CD14-positive monocyte (primary cell): ENCODE results near the gene C1orf105. TPM values are rescaled to one million over a fixed set of nuclear protein-coding genes. Genes with fewer than 3 reads are reported as not detected.
A peak's percentile ranks its signal among the peaks of the same experiment; 100 is the strongest.

Source experiments
- DNase-seq, 3 donors: peaks; one replicate each; pipeline ENCODE4 v3.0.0-alpha.2; 2011 to 2022
- H2AFZ ChIP-seq: 2 replicates; pipeline ENCODE4 v1.6.0; 2012; ENCODE audit warnings: mild to moderate bottlenecking, low read depth, low read length, inconsistent platforms; ENCODE audit not compliant: insufficient read depth, poor library complexity, severe bottlenecking
- H3K27ac ChIP-seq, 2 donors: 1 replicate in 1 of 2; 2 replicates in 1 of 2; pipeline ENCODE4 v1.5.1; 2012 to 2013; ENCODE audit warnings: low read length in 2 of 2, control low read depth in 1 of 2, inconsistent platforms in 1 of 2, low read depth in 1 of 2, mild to moderate bottlenecking in 1 of 2
- H3K27me3 ChIP-seq, 2 donors: one replicate each; pipeline versions ENCODE4 v1.6.0 to v1.6.1; 2011 to 2013; ENCODE audit warnings: low read length in 2 of 2; ENCODE audit not compliant: control insufficient read depth in 2 of 2, insufficient read depth in 2 of 2
- H3K36me3 ChIP-seq, 2 donors: replicated peaks in 1 of 2; 1 replicate in 1 of 2; 2 replicates in 1 of 2; pipeline versions ENCODE4 v1.5.1 to v1.6.1; 2012 to 2013; ENCODE audit warnings: low read length in 2 of 2, control low read depth in 1 of 2, inconsistent platforms in 1 of 2, mild to moderate bottlenecking in 1 of 2; ENCODE audit not compliant: insufficient read depth in 2 of 2, control insufficient read depth in 1 of 2
- H3K4me1 ChIP-seq, 2 donors: 1 replicate in 1 of 2; 2 replicates in 1 of 2; pipeline versions ENCODE4 v1.5.1 to v1.6.1; 2012 to 2013; ENCODE audit warnings: low read length in 2 of 2, control low read depth in 1 of 2, inconsistent platforms in 1 of 2, mild to moderate bottlenecking in 1 of 2, moderate library complexity in 1 of 2; ENCODE audit not compliant: insufficient read depth in 2 of 2, control insufficient read depth in 1 of 2
- H3K4me2 ChIP-seq: replicated peaks from 2 replicates; pipeline ENCODE3; 2012; ENCODE audit warnings: low read length, moderate library complexity, mild to moderate bottlenecking; ENCODE audit not compliant: poor library complexity, severe bottlenecking; ENCODE audit errors: extremely low read depth
- H3K4me3 ChIP-seq, 3 experiments: fragments of 200-600 bp in 1 of 3; sonication (generic) in 1 of 3; replicated peaks in 1 of 3; 1 replicate in 2 of 3; 2 replicates in 1 of 3; pipeline ENCODE4 v1.5.1; 2011 to 2013; ENCODE audit warnings: low read length in 3 of 3, mild to moderate bottlenecking in 3 of 3, control low read depth in 2 of 3, low read depth in 2 of 3, inconsistent platforms in 1 of 3, moderate library complexity in 1 of 3
- H3K79me2 ChIP-seq: 2 replicates; pipeline ENCODE4 v1.6.0; 2012; ENCODE audit warnings: mild to moderate bottlenecking, control low read depth, inconsistent platforms, low read length, moderate library complexity; ENCODE audit not compliant: insufficient read depth
- H3K9ac ChIP-seq: 2 replicates; pipeline ENCODE4 v1.6.0; 2017; ENCODE audit warnings: low read length, mild to moderate bottlenecking; ENCODE audit not compliant: insufficient read depth, poor library complexity, severe bottlenecking
- H3K9me3 ChIP-seq, 2 donors: replicated peaks in 1 of 2; 1 replicate in 1 of 2; 2 replicates in 1 of 2; pipeline versions ENCODE4 v1.5.1 to v1.6.1; 2012 to 2013; ENCODE audit warnings: low read length in 2 of 2, control low read depth in 1 of 2; ENCODE audit not compliant: control insufficient read depth in 1 of 2, insufficient read depth in 1 of 2
- H4K20me1 ChIP-seq: 2 replicates; pipeline ENCODE4 v1.6.0; 2012; ENCODE audit warnings: mild to moderate bottlenecking, low read length, control low read depth, moderate library complexity; ENCODE audit not compliant: insufficient read depth
- H3K27ac Mint-ChIP-seq, 7 donors: one replicate each; pipeline ENCODE4 v1.8.0; 2020; ENCODE audit warnings: mild to moderate bottlenecking in 7 of 7, mixed read lengths in 7 of 7, moderate library complexity in 6 of 7, inconsistent platforms in 2 of 7
- H3K27me3 Mint-ChIP-seq, 3 donors: one replicate each; pipeline ENCODE4 v1.8.0; 2021 to 2022; ENCODE audit warnings: low read depth in 3 of 3, mild to moderate bottlenecking in 3 of 3, mixed read lengths in 3 of 3, moderate library complexity in 3 of 3, inconsistent platforms in 1 of 3
- H3K36me3 Mint-ChIP-seq, 2 donors: one replicate each; pipeline ENCODE4 v1.8.0; 2020; ENCODE audit warnings: mixed read lengths in 2 of 2, inconsistent platforms in 1 of 2, mild to moderate bottlenecking in 1 of 2
- H3K4me1 Mint-ChIP-seq: one replicate; pipeline ENCODE4 v1.8.0; 2020; ENCODE audit warnings: mild to moderate bottlenecking, mixed read lengths
- H3K4me3 Mint-ChIP-seq, 2 donors: one replicate each; pipeline ENCODE4 v1.8.0; 2020; ENCODE audit warnings: mild to moderate bottlenecking in 2 of 2, mixed read lengths in 2 of 2, moderate library complexity in 1 of 2
- H3K9me3 Mint-ChIP-seq, 7 donors: one replicate each; pipeline ENCODE4 v1.8.0; 2020 to 2022; ENCODE audit warnings: mixed read lengths in 7 of 7, mild to moderate bottlenecking in 6 of 7, moderate library complexity in 6 of 7, inconsistent platforms in 2 of 7
- WGBS: methylation state at CpG from one replicate; pipeline ENCODE4 v1.1.5; 2013; ENCODE audit warnings: missing lambda C conversion rate; ENCODE audit not compliant: insufficient coverage; 5-methylcytosine and 5-hydroxymethylcytosine counted together
- intact Hi-C, 2 donors: fragments of 100-400 bp; cut with micrococcal nuclease; formaldehyde crosslinking; loops; one replicate each; pipeline versions ENCODE4 v1.15.0 to v1.15.1; 2023
- polyA plus RNA-seq, 3 donors: library from polyadenylated mRNA; depleted of rRNA in 1 of 3; unstranded in 2 of 3; stranded (reverse) in 1 of 3; fragments of 300-500 nt in 2 of 3; fragments of >200 nt in 1 of 3; fragmentation: Illumina TruSeq in 2 of 3; gene quantifications; 1 replicate in 2 of 3; 2 replicates in 1 of 3; pipeline ENCODE4 v1.2.3, GENCODE V29; 2012 to 2021
- TF ChIP-seq, protein P1 (sequence below): fragments of 200-600 bp; IDR thresholded peaks from one replicate; pipeline ENCODE4 v1.8.0; 2022; ENCODE audit warnings: antibody characterized with exemption, mild to moderate bottlenecking

The C1orf105 gene
- polyA plus RNA-seq, 3 donors, result not detected

DNA sequence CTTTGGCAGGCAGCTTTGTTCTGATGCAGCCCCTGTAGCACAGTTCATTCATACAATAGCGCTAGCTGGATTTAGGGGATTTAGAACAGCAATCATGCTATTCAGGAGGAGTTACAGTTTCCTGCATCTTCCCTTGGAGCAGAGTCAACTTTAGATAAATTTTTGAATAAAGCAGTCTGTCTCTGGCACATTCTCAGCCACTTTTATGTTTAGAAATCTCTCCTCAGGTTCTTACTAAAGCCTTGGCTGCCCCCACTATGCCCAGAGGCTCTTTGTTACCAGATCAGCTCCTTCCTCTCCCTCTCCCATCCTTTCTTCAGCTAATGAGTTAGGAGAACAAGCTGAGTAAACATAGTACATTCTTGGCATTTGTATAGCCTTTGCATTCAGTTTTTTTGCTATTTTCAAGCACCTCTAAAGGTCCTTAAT is 40.4 kb downstream of the C1orf105 start:
- no peak overlapping the region for H3K4me3 Mint-ChIP-seq
- H3K36me3 Mint-ChIP-seq, result no peaks in the 10 kb centered on the region
- Histone ChIP-seq H3K4me3 (no peak overlapping the region), H3K27me3 (no peaks in the 10 kb centered on the region), H2AFZ (no peak overlapping the region), H3K36me3 (no peaks in the 10 kb centered on the region), H3K27ac (no peak overlapping the region), H3K79me2 (no peaks in the 10 kb centered on the region), H3K9me3 (no peaks in the 10 kb centered on the region), H3K4me2 (no peak overlapping the region), H4K20me1 (no peaks in the 10 kb centered on the region), H3K9ac (no peak overlapping the region), H3K4me1 (no peaks in the 10 kb centered on the region)
- WGBS, result no CpG with 5 or more reads among the region's 1 CpG
- TF ChIP-seq, protein P1, sequence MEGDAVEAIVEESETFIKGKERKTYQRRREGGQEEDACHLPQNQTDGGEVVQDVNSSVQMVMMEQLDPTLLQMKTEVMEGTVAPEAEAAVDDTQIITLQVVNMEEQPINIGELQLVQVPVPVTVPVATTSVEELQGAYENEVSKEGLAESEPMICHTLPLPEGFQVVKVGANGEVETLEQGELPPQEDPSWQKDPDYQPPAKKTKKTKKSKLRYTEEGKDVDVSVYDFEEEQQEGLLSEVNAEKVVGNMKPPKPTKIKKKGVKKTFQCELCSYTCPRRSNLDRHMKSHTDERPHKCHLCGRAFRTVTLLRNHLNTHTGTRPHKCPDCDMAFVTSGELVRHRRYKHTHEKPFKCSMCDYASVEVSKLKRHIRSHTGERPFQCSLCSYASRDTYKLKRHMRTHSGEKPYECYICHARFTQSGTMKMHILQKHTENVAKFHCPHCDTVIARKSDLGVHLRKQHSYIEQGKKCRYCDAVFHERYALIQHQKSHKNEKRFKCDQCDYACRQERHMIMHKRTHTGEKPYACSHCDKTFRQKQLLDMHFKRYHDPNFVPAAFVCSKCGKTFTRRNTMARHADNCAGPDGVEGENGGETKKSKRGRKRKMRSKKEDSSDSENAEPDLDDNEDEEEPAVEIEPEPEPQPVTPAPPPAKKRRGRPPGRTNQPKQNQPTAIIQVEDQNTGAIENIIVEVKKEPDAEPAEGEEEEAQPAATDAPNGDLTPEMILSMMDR, result no peak
- H3K27ac Mint-ChIP-seq, result peak overlapping the region in 1 of 7 donors; percentile 2
- intact Hi-C loops, result no loop called here
- peaks cover 0 to 5% (median 0%) of the 10 kb centered on the region in 3 donors for H3K27me3 Mint-ChIP-seq
- no peaks in the 10 kb centered on the region for H3K9me3 Mint-ChIP-seq
- DNase-seq, result no peak
- no peaks in the 10 kb centered on the region for H3K4me1 Mint-ChIP-seq

DNA sequence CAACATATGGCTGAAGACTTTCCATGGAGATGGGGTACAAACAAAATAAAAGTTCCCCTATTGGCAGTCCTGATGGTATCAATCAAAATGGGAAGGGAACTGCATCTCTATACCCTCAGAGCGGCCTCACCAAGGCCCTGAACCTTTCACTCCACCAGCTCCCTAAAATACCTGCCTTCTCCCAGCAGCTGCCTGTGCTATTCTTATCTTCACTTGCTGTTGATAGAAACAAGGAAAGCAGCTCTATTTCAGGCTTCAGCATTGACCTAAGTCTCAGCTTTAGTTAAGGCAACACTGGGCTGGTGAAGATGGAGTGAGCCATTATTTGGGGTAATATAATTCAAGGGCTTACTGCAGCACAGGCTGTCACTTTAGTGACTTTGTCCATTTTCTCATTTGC is 45.1 kb downstream of the C1orf105 start:
- Histone ChIP-seq H4K20me1 (no peaks in the 10 kb centered on the region), H3K9me3 (no peaks in the 10 kb centered on the region), H3K27ac (no peak overlapping the region), H3K4me3 (no peak overlapping the region), H2AFZ (no peak overlapping the region), H3K4me2 (no peak overlapping the region), H3K36me3 (no peaks in the 10 kb centered on the region), H3K4me1 (peaks cover 8 to 9% of the 10 kb centered on the region in 2 donors), H3K27me3 (no peaks in the 10 kb centered on the region), H3K79me2 (no peaks in the 10 kb centered on the region), H3K9ac (no peak overlapping the region)
- DNase-seq, result no peak
- Mint-ChIP-seq H3K4me3 (no peak overlapping the region), H3K9me3 (peaks cover 0 to 9% (median 0%) of the 10 kb centered on the region in 7 donors), H3K36me3 (no peaks in the 10 kb centered on the region), H3K4me1 (peaks cover 11% of the 10 kb centered on the region), H3K27me3 (no peaks in the 10 kb centered on the region), H3K27ac (no peak overlapping the region)
- WGBS, result no CpG with 5 or more reads among the region's 1 CpG
- intact Hi-C loops, result no loop called here
- TF ChIP-seq, protein P1, result no peak
